OCI-LY1 (cell line): Measurements from ENCODE around the gene DIP2A.
A peak's percentile ranks its signal among the peaks of the same experiment; 100 is the strongest.

Experiments used
- H2AFZ ChIP-seq: fragments of 200-600 bp; sonication (generic), shearing (Covaris generic); 2 replicates; pipeline ENCODE4 v1.6.0; 2014; ENCODE audit warnings: antibody characterized with exemption, mild to moderate bottlenecking, low read length
- H3F3A ChIP-seq: fragments of 200-600 bp; sonication (generic), shearing (Covaris generic); 2 replicates; pipeline ENCODE4 v1.6.0; 2014; ENCODE audit warnings: mild to moderate bottlenecking, antibody characterized with exemption, low read length, moderate library complexity; ENCODE audit not compliant: insufficient read depth
- H3K27ac ChIP-seq: fragments of 200-600 bp; sonication (generic); 2 replicates; pipeline ENCODE4 v1.5.1; 2014; ENCODE audit warnings: low read length, mixed run types, mild to moderate bottlenecking, low read depth; ENCODE audit not compliant: poor library complexity, severe bottlenecking
- H3K27me3 ChIP-seq: fragments of 200-600 bp; sonication (generic); 2 replicates; pipeline ENCODE4 v1.6.0; 2014; ENCODE audit warnings: antibody characterized with exemption, mild to moderate bottlenecking, low read length, moderate library complexity; ENCODE audit not compliant: insufficient read depth
- H3K36me3 ChIP-seq: fragments of 200-600 bp; sonication (generic); 2 replicates; pipeline ENCODE4 v1.6.1; 2014; ENCODE audit warnings: mild to moderate bottlenecking, antibody characterized with exemption, low read length, moderate library complexity, mixed read lengths; ENCODE audit not compliant: insufficient read depth
- H3K4me1 ChIP-seq: fragments of 200-600 bp; sonication (generic); 2 replicates; pipeline ENCODE4 v1.5.1; 2014; ENCODE audit warnings: mild to moderate bottlenecking, low read length, moderate library complexity; ENCODE audit not compliant: insufficient read depth, severe bottlenecking
- H3K4me2 ChIP-seq: fragments of 200-600 bp; sonication (generic), shearing (Covaris generic); 2 replicates; pipeline ENCODE4 v1.6.1; 2014; ENCODE audit warnings: low read length
- H3K4me3 ChIP-seq: fragments of 200-600 bp; sonication (generic); 2 replicates; pipeline ENCODE4 v1.5.1; 2014; ENCODE audit warnings: low read length, low read depth, mild to moderate bottlenecking, mixed read lengths; ENCODE audit not compliant: poor library complexity, severe bottlenecking
- H3K79me2 ChIP-seq: fragments of 200-600 bp; shearing (Covaris generic); 2 replicates; pipeline ENCODE4 v1.6.1; 2016; ENCODE audit warnings: mixed run types, low read length, mixed read lengths; ENCODE audit not compliant: insufficient read depth
- H3K9ac ChIP-seq: fragments of 200-600 bp; sonication (generic), shearing (Covaris generic); 2 replicates; pipeline ENCODE4 v1.6.1; 2014; ENCODE audit warnings: mild to moderate bottlenecking, low read length, mixed read lengths
- H3K9me2 ChIP-seq: fragments of 200-600 bp; sonication (generic), shearing (Covaris generic); 2 replicates; pipeline ENCODE4 v1.6.1; 2014; ENCODE audit warnings: low read depth, mild to moderate bottlenecking, low read length, mixed read lengths
- H3K9me3 ChIP-seq: fragments of 200-600 bp; shearing (Covaris generic); 2 replicates; pipeline ENCODE4 v1.6.1; 2014; ENCODE audit warnings: low read length, mixed read lengths
- H4K20me1 ChIP-seq: fragments of 200-600 bp; sonication (generic), shearing (Covaris generic); 2 replicates; pipeline ENCODE4 v1.6.0; 2016; ENCODE audit warnings: mild to moderate bottlenecking, low read length; ENCODE audit not compliant: insufficient read depth
- CTCF ChIP-seq: fragments of 200-600 bp; sonication (generic), shearing (Covaris generic); IDR thresholded peaks from 2 replicates; pipeline ENCODE4 v1.5.1; 2017; ENCODE audit warnings: mild to moderate bottlenecking, antibody characterized with exemption, low read length, moderate library complexity, mixed read lengths
- EZH2 ChIP-seq: fragments of 200-600 bp; sonication (generic), shearing (Covaris generic); IDR thresholded peaks from 2 replicates; pipeline ENCODE4 v1.8.0; 2017; ENCODE audit warnings: borderline replicate concordance, mixed run types, mild to moderate bottlenecking, antibody characterized with exemption, low read length, moderate library complexity, mixed read lengths

Gene DIP2A

GRCh38 chr21:46423546-46424038, 35.1 kb upstream of the DIP2A start:
- no peak overlapping the region for H3K4me2 ChIP-seq
- no peaks in the 10 kb centered on the region for H4K20me1 ChIP-seq
- H3K9ac ChIP-seq, result no peak overlapping the region
- H3K9me3 ChIP-seq, result no peaks in the 10 kb centered on the region
- no peak overlapping the region for H3K27ac ChIP-seq
- no peak for TF ChIP-seq EZH2
- TF ChIP-seq CTCF, result no peak
- H2AFZ ChIP-seq, result no peak overlapping the region
- H3K4me1 ChIP-seq, result no peaks in the 10 kb centered on the region
- no peaks in the 10 kb centered on the region for H3F3A ChIP-seq
- H3K4me3 ChIP-seq, result no peak overlapping the region
- H3K79me2 ChIP-seq, result no peaks in the 10 kb centered on the region
- H3K27me3 ChIP-seq, result no peaks in the 10 kb centered on the region
- H3K36me3 ChIP-seq, result peaks cover 42% of the 10 kb centered on the region
- no peaks in the 10 kb centered on the region for H3K9me2 ChIP-seq

DNA sequence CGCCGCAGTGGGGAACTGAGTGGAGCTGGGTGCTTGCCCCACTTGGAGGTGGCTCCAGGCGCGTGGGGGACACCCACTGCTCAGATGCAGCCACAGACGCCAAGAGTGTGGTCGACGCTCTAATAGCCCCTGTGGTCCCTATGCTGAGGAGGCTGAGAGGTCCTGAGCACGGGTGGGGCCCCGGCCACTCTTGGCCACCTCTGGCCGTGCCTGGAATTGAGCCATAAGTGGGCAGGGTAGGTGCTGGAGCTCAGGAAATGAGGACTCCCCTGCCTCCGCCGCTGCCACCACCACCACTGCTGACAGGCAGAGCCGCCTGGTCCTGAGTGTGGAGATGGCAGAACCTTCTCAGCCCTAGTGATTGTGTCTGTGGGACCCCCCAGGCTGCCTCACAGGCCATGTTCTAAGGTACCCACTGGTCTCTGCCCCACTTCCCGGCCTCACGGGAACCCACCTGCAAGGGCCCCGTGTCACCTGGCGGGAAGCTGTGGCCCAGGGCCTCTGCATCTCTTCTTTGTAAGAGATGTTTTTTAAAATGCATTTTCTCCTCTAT, 34.6 kb upstream of the DIP2A start:
- Histone ChIP-seq H3K9me2 (no peaks in the 10 kb centered on the region), H2AFZ (no peak overlapping the region), H3K27ac (peak overlapping the region; percentile 43), H3K9me3 (no peaks in the 10 kb centered on the region), H3K4me1 (no peaks in the 10 kb centered on the region), H3K4me3 (no peak overlapping the region), H3K79me2 (no peaks in the 10 kb centered on the region), H3K9ac (no peak overlapping the region), H3F3A (no peaks in the 10 kb centered on the region), H3K4me2 (no peak overlapping the region), H3K36me3 (peaks cover 42% of the 10 kb centered on the region), H3K27me3 (no peaks in the 10 kb centered on the region), H4K20me1 (no peaks in the 10 kb centered on the region)
- no peak for TF ChIP-seq EZH2
- TF ChIP-seq CTCF, result no peak

DNA sequence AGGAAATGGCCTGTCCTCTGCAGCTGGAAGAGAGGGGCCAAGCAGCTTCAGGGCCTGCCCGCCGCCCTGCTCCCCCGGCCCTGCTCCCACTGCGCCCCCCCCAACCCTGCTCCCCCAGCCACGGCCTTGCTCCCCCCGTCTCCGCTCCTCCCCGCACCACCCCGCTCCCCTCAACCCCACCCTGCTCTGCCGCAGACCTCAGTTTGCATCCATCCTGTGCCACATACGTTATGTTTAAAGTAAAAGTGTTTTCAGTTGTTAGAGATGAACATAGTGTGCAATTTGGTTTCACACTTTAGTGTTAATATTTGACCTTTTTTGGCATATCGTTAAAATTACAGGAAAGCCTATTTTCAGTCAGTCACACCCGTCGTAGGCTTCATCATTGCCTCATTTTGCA, 34.1 kb upstream of the DIP2A start:
- Histone ChIP-seq H3K4me2 (no peak overlapping the region), H3K4me3 (no peak overlapping the region), H3K36me3 (peaks cover 42% of the 10 kb centered on the region), H3K4me1 (no peaks in the 10 kb centered on the region), H3K9me3 (no peaks in the 10 kb centered on the region), H3F3A (no peaks in the 10 kb centered on the region), H3K9ac (no peak overlapping the region), H2AFZ (no peak overlapping the region), H4K20me1 (no peaks in the 10 kb centered on the region), H3K9me2 (no peaks in the 10 kb centered on the region), H3K27ac (no peak overlapping the region), H3K79me2 (no peaks in the 10 kb centered on the region), H3K27me3 (no peaks in the 10 kb centered on the region)
- TF ChIP-seq EZH2, result no peak

- Histone ChIP-seq H3K9ac (no peak overlapping the region), H2AFZ (no peak overlapping the region), H4K20me1 (no peaks in the 10 kb centered on the region), H3K4me3 (no peak overlapping the region), H3K27ac (no peak overlapping the region), H3K4me2 (no peak overlapping the region), H3F3A (no peaks in the 10 kb centered on the region), H3K79me2 (no peaks in the 10 kb centered on the region), H3K27me3 (no peaks in the 10 kb centered on the region), H3K36me3 (peaks cover 42% of the 10 kb centered on the region), H3K4me1 (no peaks in the 10 kb centered on the region), H3K9me2 (no peaks in the 10 kb centered on the region), H3K9me3 (no peaks in the 10 kb centered on the region)
- TF ChIP-seq EZH2, result no peak
- TF ChIP-seq CTCF, result no peak
Measured at GRCh38 chr21:46425041-46425440, 33.6 kb upstream of the DIP2A start.
